Cardiac fibroblast (primary cell): ENCODE results near the gene KCNMA1.

Experiments
- DNase-seq, 2 donors: peaks; one replicate each; pipeline versions ENCODE4 v3.0.0 to v3.0.0-alpha.2; 2010; ENCODE audit warnings: low read depth in 2 of 2
- H3K4me3 ChIP-seq, 2 donors: replicated peaks in 1 of 2; 1 replicate in 1 of 2; 2 replicates in 1 of 2; pipeline ENCODE4 v1.5.1; 2011; ENCODE audit warnings: low read depth in 2 of 2, low read length in 2 of 2, mild to moderate bottlenecking in 2 of 2, moderate library complexity in 1 of 2
- CTCF ChIP-seq: IDR thresholded peaks from one replicate; pipeline ENCODE4 v1.5.1; 2011; ENCODE audit warnings: low read depth, mild to moderate bottlenecking, low read length, inconsistent platforms

The KCNMA1 gene

GRCh38 chr10:77172086-77172485 is 465.5 kb downstream of the KCNMA1 start:
- no peak for TF ChIP-seq CTCF
- no peak overlapping the region for H3K4me3 ChIP-seq
- DNase-seq: no peak

DNA sequence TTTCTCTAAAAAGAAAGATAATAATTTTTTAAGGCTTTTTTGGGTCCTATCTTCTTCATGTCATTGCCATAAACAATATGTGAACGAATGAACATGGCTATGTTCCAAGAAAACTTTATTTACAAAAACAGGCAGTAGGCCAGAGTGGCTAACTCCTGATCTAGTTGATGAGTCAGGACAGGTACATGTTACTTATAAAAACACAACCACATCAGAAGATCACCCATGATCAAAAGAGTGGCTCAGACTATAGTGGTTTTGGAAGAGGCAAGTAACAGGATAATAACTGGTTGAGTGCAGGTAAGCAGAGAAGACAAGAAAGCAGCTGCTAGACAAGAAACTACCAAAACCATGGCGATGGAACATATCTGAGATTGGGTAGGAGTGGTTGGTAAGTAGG is 468.7 kb downstream of the KCNMA1 start:
- no peak for TF ChIP-seq CTCF
- no peak overlapping the region for H3K4me3 ChIP-seq
- DNase-seq: no peak

DNA sequence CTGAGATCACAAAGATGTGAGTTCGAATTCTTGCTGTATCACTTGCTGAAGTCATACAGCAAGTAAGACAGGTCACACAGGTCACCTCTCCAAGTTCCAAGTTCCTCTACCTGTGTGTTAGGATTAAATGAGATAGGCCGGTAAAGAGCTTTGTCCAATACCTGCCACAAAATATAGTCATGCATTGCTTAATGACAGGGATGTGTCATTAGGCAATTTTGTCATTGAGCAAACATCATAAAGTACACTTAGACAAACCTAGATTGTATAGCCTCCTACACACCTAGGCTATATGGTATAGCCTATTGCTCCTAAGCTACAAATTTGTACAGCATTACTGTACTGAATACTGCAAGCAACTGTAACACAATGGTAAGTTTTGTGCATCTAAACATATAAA is 469.4 kb downstream of the KCNMA1 start:
- H3K4me3 ChIP-seq: no peak overlapping the region
- DNase-seq: no peak
- no peak for TF ChIP-seq CTCF

- peak; percentile 69 for TF ChIP-seq CTCF
- peak; percentile 69 to 84 for DNase-seq
- no peak overlapping the region for H3K4me3 ChIP-seq
Measured at GRCh38 chr10:77165445-77166208, 472.0 kb downstream of the KCNMA1 start.

DNA sequence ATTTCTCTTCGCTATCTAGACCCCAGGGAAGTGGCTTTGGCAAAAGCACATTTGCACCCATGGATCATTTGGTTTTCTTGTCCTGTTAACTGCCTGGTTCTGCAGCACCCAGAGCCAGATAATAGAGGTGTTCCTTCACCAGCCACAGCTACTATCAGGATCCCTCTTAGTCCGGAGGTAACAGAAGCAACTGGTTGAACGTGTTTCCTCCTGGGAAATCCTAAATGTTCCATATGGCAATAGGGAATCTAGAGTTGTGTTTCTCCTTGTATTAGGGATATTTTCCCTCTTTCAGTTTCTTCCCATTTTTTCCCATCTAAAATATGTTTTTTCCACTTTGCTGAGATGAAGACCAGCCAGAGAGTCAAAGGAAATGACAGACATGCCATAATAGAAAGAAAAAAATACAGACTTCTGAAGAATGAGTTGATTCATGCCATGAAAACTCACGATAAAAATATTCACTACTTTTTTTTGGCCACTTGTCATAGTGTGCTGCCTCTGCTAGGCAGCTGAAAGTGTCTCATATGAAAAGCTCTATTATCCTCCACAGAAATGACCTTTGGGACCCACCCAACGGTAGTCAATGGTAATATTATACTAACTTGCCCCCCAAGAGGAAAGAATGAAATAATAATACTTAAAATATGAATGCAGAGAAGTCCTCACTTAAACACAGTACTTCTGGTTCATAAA is 472.8 kb downstream of the KCNMA1 start:
- TF ChIP-seq CTCF: no peak
- DNase-seq: peak; percentile 26 to 79
- no peak overlapping the region for H3K4me3 ChIP-seq

DNA sequence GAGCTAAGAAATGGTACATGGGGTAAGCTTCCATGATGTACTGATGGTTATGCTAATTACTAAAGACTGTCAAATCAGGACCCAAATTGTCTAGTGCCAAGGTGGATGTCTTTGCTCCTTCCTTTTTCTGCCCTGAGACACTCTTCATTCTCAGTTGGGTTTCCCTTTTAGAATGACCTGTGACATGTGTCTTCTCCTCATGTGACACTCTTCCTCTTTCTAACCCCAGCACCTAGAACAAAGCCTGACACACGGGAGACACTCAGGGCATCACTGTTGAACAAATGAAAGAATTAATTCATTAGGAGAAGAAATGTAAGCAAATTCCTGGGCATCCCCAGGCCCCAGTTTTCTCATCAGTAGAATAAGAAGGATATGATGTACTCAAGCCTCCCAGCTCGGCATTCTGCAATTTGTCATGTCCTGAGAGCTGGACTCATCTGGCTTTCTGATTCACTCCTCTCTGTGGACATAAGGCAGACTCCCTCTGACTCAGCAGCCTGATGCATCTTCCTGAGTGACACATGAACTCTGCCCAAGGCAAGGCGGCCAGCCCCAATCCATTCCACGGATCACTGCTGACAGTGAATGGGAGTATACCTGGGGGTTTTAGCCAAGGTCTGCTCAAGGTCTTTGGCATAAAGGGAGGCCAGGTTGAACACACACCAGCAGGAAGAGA is 473.8 kb downstream of the KCNMA1 start:
- no peak overlapping the region for H3K4me3 ChIP-seq
- no peak for TF ChIP-seq CTCF
- peak; percentile 91 to 99 for DNase-seq
